SK-N-SH (cell line): ENCODE measurements around the gene PAPPA2. TPM values are rescaled to one million over a fixed set of nuclear protein-coding genes. Genes with fewer than 3 reads are reported as not detected.

Source experiments
- CTCF ChIA-PET: fragments of 300-600, 350-600 bp; formaldehyde crosslinking; extraction: SDS; loops from one replicate; lab custom pipeline; 2021; lab: Yijun Ruan, JAX
- POLR2A ChIA-PET: fragments of 350-600 bp; sonication (Branson Sonifier 250); formaldehyde crosslinking; extraction: SDS; loops from one replicate; lab custom pipeline; 2020; ENCODE audit warnings: antibody characterized with exemption, inconsistent platforms; lab: Yijun Ruan, JAX
- DNase-seq: peaks from one replicate; pipeline ENCODE4 v3.0.0; 2012
- H2AFZ ChIP-seq: fragments of 200-600 bp; sonication (generic); 2 replicates; pipeline ENCODE4 v1.8.1; 2016; ENCODE audit warnings: antibody characterized with exemption, mild to moderate bottlenecking, low read depth
- H3F3A ChIP-seq: fragments of 200-600 bp; sonication (generic); replicated peaks from 2 replicates; pipeline ENCODE3; 2016; ENCODE audit warnings: antibody characterized with exemption, mild to moderate bottlenecking; ENCODE audit not compliant: insufficient read depth
- H3K27ac ChIP-seq, 2 experiments: fragments of 200-500 bp in 1 of 2; fragments of 200-600 bp in 1 of 2; sonication (Bioruptor generic) in 1 of 2; sonication (generic), shearing (Covaris generic) in 1 of 2; 2 replicates each; pipeline versions ENCODE4 v1.5.1 to v1.6.1; 2014 to 2016; ENCODE audit warnings: low read depth in 2 of 2, inconsistent platforms in 1 of 2, low read length in 1 of 2, mild to moderate bottlenecking in 1 of 2, mixed read lengths in 1 of 2
- H3K27me3 ChIP-seq: fragments of 200-600 bp; sonication (generic), shearing (Covaris generic); 2 replicates; pipeline ENCODE4 v1.6.1; 2016; ENCODE audit warnings: mixed run types; ENCODE audit not compliant: insufficient read depth
- H3K36me3 ChIP-seq, 2 experiments: fragments of 200-500 bp in 1 of 2; fragments of 200-600 bp in 1 of 2; sonication (Bioruptor generic) in 1 of 2; sonication (generic) in 1 of 2; replicated peaks in 1 of 2; 2 replicates each; pipeline versions ENCODE3 to v1.5.1; 2014 to 2016; ENCODE audit warnings: low read length in 1 of 2, mild to moderate bottlenecking in 1 of 2; ENCODE audit not compliant: insufficient read depth in 2 of 2, control insufficient read depth in 1 of 2
- H3K4me1 ChIP-seq, 2 experiments: fragments of 200-500 bp in 1 of 2; fragments of 200-600 bp in 1 of 2; sonication (Bioruptor generic) in 1 of 2; sonication (generic), shearing (Covaris generic) in 1 of 2; 2 replicates each; pipeline versions ENCODE4 v1.5.1 to v1.6.1; 2014 to 2016; ENCODE audit warnings: low read depth in 1 of 2, low read length in 1 of 2, mixed run types in 1 of 2; ENCODE audit not compliant: insufficient read depth in 2 of 2, control insufficient read depth in 1 of 2
- H3K4me2 ChIP-seq: fragments of 200-600 bp; sonication (generic), shearing (Covaris generic); 2 replicates; pipeline ENCODE4 v1.6.1; 2017; ENCODE audit warnings: mixed run types
- H3K4me3 ChIP-seq, 2 experiments: fragments of 200-500 bp in 1 of 2; fragments of 200-600 bp in 1 of 2; sonication (Bioruptor generic) in 1 of 2; sonication (generic), shearing (Covaris generic) in 1 of 2; 2 replicates each; pipeline versions ENCODE4 v1.5.1 to v1.8.1; 2014 to 2016; ENCODE audit warnings: low read depth in 2 of 2, inconsistent platforms in 1 of 2, low read length in 1 of 2, mild to moderate bottlenecking in 1 of 2, mixed read lengths in 1 of 2, moderate library complexity in 1 of 2
- H3K79me2 ChIP-seq: fragments of 200-600 bp; sonication (generic); 2 replicates; pipeline ENCODE4 v1.8.1; 2017; ENCODE audit warnings: mild to moderate bottlenecking; ENCODE audit not compliant: insufficient read depth
- H3K9ac ChIP-seq: fragments of 200-600 bp; sonication (generic); 2 replicates; pipeline ENCODE4 v1.6.1; 2017; ENCODE audit warnings: mixed run types
- H3K9me2 ChIP-seq: fragments of 200-600 bp; sonication (generic); 2 replicates; pipeline ENCODE4 v1.6.1; 2017; ENCODE audit warnings: mixed run types
- H3K9me3 ChIP-seq: fragments of 200-600 bp; sonication (generic); 2 replicates; pipeline ENCODE4 v1.6.1; 2017; ENCODE audit warnings: mixed run types, mild to moderate bottlenecking, moderate library complexity
- H4K20me1 ChIP-seq: fragments of 200-600 bp; sonication (generic); 2 replicates; pipeline ENCODE4 v1.6.1; 2017; ENCODE audit warnings: mild to moderate bottlenecking, mixed run types; ENCODE audit not compliant: insufficient read depth
- CHD2 ChIP-seq: fragments of 150-350 bp; IDR thresholded peaks from 2 replicates; pipeline ENCODE4 v1.6.1; 2018; ENCODE audit warnings: low read length; ENCODE audit not compliant: partially characterized antibody
- CTCF ChIP-seq: fragments of 200-600 bp; sonication (generic); IDR thresholded peaks from 2 replicates; pipeline ENCODE4 v1.6.1; 2017; ENCODE audit warnings: antibody characterized with exemption, mild to moderate bottlenecking, moderate library complexity
- EP300 ChIP-seq, 2 experiments: IDR thresholded peaks; 2 replicates each; pipeline versions ENCODE4 v1.4.0 to v1.6.1; 2012; ENCODE audit warnings: borderline replicate concordance in 1 of 2, low read depth in 1 of 2, low read length in 1 of 2
- FOSL2 ChIP-seq: IDR thresholded peaks from 2 replicates; pipeline ENCODE4 v1.4.0; 2012; ENCODE audit warnings: low read depth, mild to moderate bottlenecking, moderate library complexity, borderline replicate concordance
- FOXJ3 ChIP-seq: sonication (generic); formaldehyde crosslinking; IDR thresholded peaks from 2 replicates; pipeline ENCODE4 v1.5.1; 2020; ENCODE audit warnings: mild to moderate bottlenecking, missing genetic modification reagents
- FOXM1 ChIP-seq: IDR thresholded peaks from 2 replicates; pipeline ENCODE4 v1.4.0; 2012; ENCODE audit warnings: low read depth, mild to moderate bottlenecking
- GABPA ChIP-seq: IDR thresholded peaks from 2 replicates; pipeline ENCODE4 v1.4.0; 2012; ENCODE audit warnings: low read depth, mild to moderate bottlenecking
- IRF3 ChIP-seq: fragments of 150-350 bp; IDR thresholded peaks from 2 replicates; pipeline ENCODE4 v1.6.1; 2016; ENCODE audit warnings: mild to moderate bottlenecking, low read depth, low read length
- JUND ChIP-seq: IDR thresholded peaks from 2 replicates; pipeline ENCODE4 v1.4.0; 2012
- NRF1 ChIP-seq: IDR thresholded peaks from 2 replicates; pipeline ENCODE4 v1.6.1; 2012; ENCODE audit warnings: low read depth, mild to moderate bottlenecking, low read length
- RAD21 ChIP-seq: IDR thresholded peaks from 2 replicates; pipeline ENCODE4 v1.6.1; 2012; ENCODE audit warnings: mild to moderate bottlenecking, low read length
- RFX5 ChIP-seq: IDR thresholded peaks from 2 replicates; pipeline ENCODE4 v1.6.1; 2012; ENCODE audit warnings: mild to moderate bottlenecking, improper control_type of control experiment, low read length
- SMC3 ChIP-seq: IDR thresholded peaks from 2 replicates; pipeline ENCODE4 v1.6.1; 2012; ENCODE audit warnings: low read depth, low read length, improper control_type of control experiment
- ZBTB33 ChIP-seq: IDR thresholded peaks from 2 replicates; pipeline ENCODE4 v1.4.0; 2012; ENCODE audit warnings: low read depth, borderline replicate concordance
- WGBS: methylation state at CpG from one replicate; pipeline ENCODE4 v1.1.6; 2017; ENCODE audit warnings: low lambda C conversion rate; 5-methylcytosine and 5-hydroxymethylcytosine counted together
- polyA plus RNA-seq, 3 experiments: library from polyadenylated mRNA; depleted of rRNA; stranded (reverse); fragments of >200 nt; gene quantifications; 2 replicates each; pipeline ENCODE4 v1.2.3, GENCODE V29; 2012
- TF ChIP-seq, protein P1 (sequence below): IDR thresholded peaks from 2 replicates; pipeline ENCODE4 v1.4.0; 2012; ENCODE audit warnings: low read depth
- TF ChIP-seq, protein P2 (sequence below): IDR thresholded peaks from 2 replicates; pipeline ENCODE4 v1.6.1; 2012; ENCODE audit warnings: mild to moderate bottlenecking, low read depth, low read length, moderate library complexity

Gene PAPPA2
- polyA plus RNA-seq, 1 of the 3 experiments (the other 2 are of a cell fraction) = 0.02 TPM

DNA sequence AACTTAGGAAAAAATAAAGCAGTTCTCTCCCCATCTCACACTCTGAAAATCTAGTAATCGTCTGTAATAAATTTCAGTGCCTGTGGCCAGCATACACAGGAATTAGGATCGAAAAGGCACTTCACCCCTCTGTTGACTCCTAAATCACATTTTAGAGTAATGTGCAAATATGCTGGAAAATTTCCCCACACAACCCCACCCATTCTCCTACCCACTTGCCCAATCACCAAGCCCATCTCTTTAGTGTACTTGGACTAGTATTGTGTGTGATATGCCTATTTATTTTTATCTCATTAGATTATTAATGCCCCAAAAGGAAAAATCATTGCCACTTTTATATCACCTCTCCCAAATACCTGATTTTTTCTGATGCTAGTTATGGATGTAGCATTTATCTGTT is 378.3 kb downstream of the PAPPA2 start:
- Histone ChIP-seq H3K27me3 (no peaks in the 10 kb centered on the region), H3K27ac (no peak overlapping the region), H3K9me3 (no peaks in the 10 kb centered on the region), H3K4me2 (no peak overlapping the region), H3K36me3 (no peaks in the 10 kb centered on the region), H3K4me3 (no peak overlapping the region), H3K9me2 (no peaks in the 10 kb centered on the region), H4K20me1 (no peaks in the 10 kb centered on the region), H3K79me2 (no peaks in the 10 kb centered on the region), H3K9ac (no peak overlapping the region), H2AFZ (no peak overlapping the region), H3K4me1 (no peaks in the 10 kb centered on the region; a peak in 2 of 4 replicates), H3F3A (no peaks in the 10 kb centered on the region)
- TF ChIP-seq FOXM1 = no peak
- TF ChIP-seq NRF1 = no peak
- TF ChIP-seq RAD21 = no peak
- TF ChIP-seq, protein P1, sequence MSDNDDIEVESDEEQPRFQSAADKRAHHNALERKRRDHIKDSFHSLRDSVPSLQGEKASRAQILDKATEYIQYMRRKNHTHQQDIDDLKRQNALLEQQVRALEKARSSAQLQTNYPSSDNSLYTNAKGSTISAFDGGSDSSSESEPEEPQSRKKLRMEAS = no peak
- TF ChIP-seq IRF3 = no peak
- TF ChIP-seq FOSL2 = no peak
- no peak for TF ChIP-seq CHD2
- no peak for TF ChIP-seq ZBTB33
- TF ChIP-seq JUND = no peak
- no peak for TF ChIP-seq RFX5
- ChIA-PET POLR2A (no interaction called here), CTCF (interaction anchor here (1.0 to 14.4 kb wide), 3 partner anchors 282 to 468 kb away, joined by 3 to 147 read pairs (median 3); no protein-coding TSS in a partner anchor)
- WGBS = 17% methylated on average over 2 of the region's 2 CpGs
- no peak for DNase-seq

- no peaks in the 10 kb centered on the region for H3F3A ChIP-seq
- no peak overlapping the region for H3K27ac ChIP-seq
- WGBS = 15% methylated on average over 4 of the region's 4 CpGs
- H3K4me1 ChIP-seq = peaks cover 0 to 10% of the 10 kb centered on the region in 2 experiments; a peak in 2 of 4 replicates
- H3K4me3 ChIP-seq = no peak overlapping the region; a peak in 1 of 4 replicates
- TF ChIP-seq RAD21 = peak; percentile 97
- TF ChIP-seq SMC3 = peak; percentile 86
- TF ChIP-seq GABPA = no peak
- TF ChIP-seq, protein P2, sequence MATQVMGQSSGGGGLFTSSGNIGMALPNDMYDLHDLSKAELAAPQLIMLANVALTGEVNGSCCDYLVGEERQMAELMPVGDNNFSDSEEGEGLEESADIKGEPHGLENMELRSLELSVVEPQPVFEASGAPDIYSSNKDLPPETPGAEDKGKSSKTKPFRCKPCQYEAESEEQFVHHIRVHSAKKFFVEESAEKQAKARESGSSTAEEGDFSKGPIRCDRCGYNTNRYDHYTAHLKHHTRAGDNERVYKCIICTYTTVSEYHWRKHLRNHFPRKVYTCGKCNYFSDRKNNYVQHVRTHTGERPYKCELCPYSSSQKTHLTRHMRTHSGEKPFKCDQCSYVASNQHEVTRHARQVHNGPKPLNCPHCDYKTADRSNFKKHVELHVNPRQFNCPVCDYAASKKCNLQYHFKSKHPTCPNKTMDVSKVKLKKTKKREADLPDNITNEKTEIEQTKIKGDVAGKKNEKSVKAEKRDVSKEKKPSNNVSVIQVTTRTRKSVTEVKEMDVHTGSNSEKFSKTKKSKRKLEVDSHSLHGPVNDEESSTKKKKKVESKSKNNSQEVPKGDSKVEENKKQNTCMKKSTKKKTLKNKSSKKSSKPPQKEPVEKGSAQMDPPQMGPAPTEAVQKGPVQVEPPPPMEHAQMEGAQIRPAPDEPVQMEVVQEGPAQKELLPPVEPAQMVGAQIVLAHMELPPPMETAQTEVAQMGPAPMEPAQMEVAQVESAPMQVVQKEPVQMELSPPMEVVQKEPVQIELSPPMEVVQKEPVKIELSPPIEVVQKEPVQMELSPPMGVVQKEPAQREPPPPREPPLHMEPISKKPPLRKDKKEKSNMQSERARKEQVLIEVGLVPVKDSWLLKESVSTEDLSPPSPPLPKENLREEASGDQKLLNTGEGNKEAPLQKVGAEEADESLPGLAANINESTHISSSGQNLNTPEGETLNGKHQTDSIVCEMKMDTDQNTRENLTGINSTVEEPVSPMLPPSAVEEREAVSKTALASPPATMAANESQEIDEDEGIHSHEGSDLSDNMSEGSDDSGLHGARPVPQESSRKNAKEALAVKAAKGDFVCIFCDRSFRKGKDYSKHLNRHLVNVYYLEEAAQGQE = no peak
- peak; percentile 54 for TF ChIP-seq CTCF
- no peak for TF ChIP-seq EP300 (IDR thresholded peaks at IDR 0.05; ENCODE audit: borderline replicate concordance in 1 of 2, low read depth in 1 of 2, low read length in 1 of 2)
- TF ChIP-seq FOXJ3 = no peak
- TF ChIP-seq, all 33 proteins: peak for 3
- no peaks in the 10 kb centered on the region for H3K9me3 ChIP-seq
- no peak overlapping the region for H2AFZ ChIP-seq
- H3K36me3 ChIP-seq = no peaks in the 10 kb centered on the region
- no peaks in the 10 kb centered on the region for H4K20me1 ChIP-seq
- CTCF ChIA-PET = interaction anchor here (0.6 to 14.4 kb wide), 23 partner anchors 9 to 1693 kb away, joined by 3 to 147 read pairs (median 4); no protein-coding TSS in a partner anchor
- no peaks in the 10 kb centered on the region for H3K27me3 ChIP-seq
- no peaks in the 10 kb centered on the region for H3K79me2 ChIP-seq
- DNase-seq = peak; percentile 37
- no peak overlapping the region for H3K9ac ChIP-seq
- no peaks in the 10 kb centered on the region for H3K9me2 ChIP-seq
- H3K4me2 ChIP-seq = no peak overlapping the region
- POLR2A ChIA-PET = no interaction called here
Measured at GRCh38 chr1:176843352-176844297, 380.6 kb downstream of the PAPPA2 start.
